Thyroid gland (tissue), 4 donors: Measurements from ENCODE around the gene FRA10AC1. TPM values are rescaled to one million over a fixed set of nuclear protein-coding genes. Genes with fewer than 3 reads are reported as not detected.

ENCODE experiments used
- DNase-seq, 2 donors: peaks; one replicate each; pipeline ENCODE4 v3.0.0-alpha.2; 2019
- H3K27ac ChIP-seq, 3 donors: fragments of 200-600 bp; sonication (generic); 1 replicate in 2 of 3; 2 replicates in 1 of 3; pipeline ENCODE4 v1.5.1; 2016 to 2019; ENCODE audit warnings: mild to moderate bottlenecking in 1 of 3, moderate library complexity in 1 of 3
- H3K27me3 ChIP-seq: fragments of 200-600 bp; sonication (generic); one replicate; pipeline ENCODE4 v1.5.1; 2019
- H3K36me3 ChIP-seq, 2 donors: fragments of 200-600 bp; sonication (generic); one replicate each; pipeline ENCODE4 v1.5.1; 2016 to 2019
- H3K4me1 ChIP-seq, 2 donors: fragments of 200-600 bp; sonication (generic); one replicate each; pipeline ENCODE4 v1.5.1; 2017 to 2019
- H3K4me3 ChIP-seq, 3 donors: fragments of 200-600 bp; sonication (generic); replicated peaks in 1 of 3; 1 replicate in 2 of 3; 2 replicates in 1 of 3; pipeline ENCODE4 v1.5.1; 2016; ENCODE audit warnings: mild to moderate bottlenecking in 1 of 3
- H3K9me3 ChIP-seq: fragments of 200-600 bp; sonication (generic); one replicate; pipeline ENCODE4 v1.5.1; 2017
- CTCF ChIP-seq, 6 experiments: fragments of 200-600 bp in 3 of 6; fragments of 450-650 bp in 3 of 6; sonication (generic) in 3 of 6; IDR thresholded peaks; one replicate each; pipeline ENCODE4 v1.5.1; 2016 to 2019; ENCODE audit warnings: antibody characterized with exemption in 6 of 6, mild to moderate bottlenecking in 2 of 6, inconsistent platforms in 1 of 6, moderate library complexity in 1 of 6
- POLR2A ChIP-seq, 2 donors: fragments of 450-650 bp; IDR thresholded peaks; one replicate each; pipeline ENCODE4 v1.6.1; 2017; ENCODE audit warnings: antibody characterized with exemption in 2 of 2, mild to moderate bottlenecking in 2 of 2, moderate library complexity in 1 of 2
- WGBS, 2 donors: methylation state at CpG; one replicate each; pipeline ENCODE4 v1.1.5; 2017; 5-methylcytosine and 5-hydroxymethylcytosine counted together
- intact Hi-C: fragments of 100-400 bp; cut with DNase I; formaldehyde crosslinking; loops from one replicate; pipeline ENCODE4 v1.15.1; 2023
- total RNA-seq, 4 donors: library from RNA; depleted of rRNA; stranded (reverse); fragments of >200 nt; gene quantifications; one replicate each; pipeline ENCODE4 v1.2.3, GENCODE V29; 2016

FRA10AC1 gene
- total RNA-seq, 4 donors from 2014 or later: 18.6 to 293 (median 27.8) TPM

DNA sequence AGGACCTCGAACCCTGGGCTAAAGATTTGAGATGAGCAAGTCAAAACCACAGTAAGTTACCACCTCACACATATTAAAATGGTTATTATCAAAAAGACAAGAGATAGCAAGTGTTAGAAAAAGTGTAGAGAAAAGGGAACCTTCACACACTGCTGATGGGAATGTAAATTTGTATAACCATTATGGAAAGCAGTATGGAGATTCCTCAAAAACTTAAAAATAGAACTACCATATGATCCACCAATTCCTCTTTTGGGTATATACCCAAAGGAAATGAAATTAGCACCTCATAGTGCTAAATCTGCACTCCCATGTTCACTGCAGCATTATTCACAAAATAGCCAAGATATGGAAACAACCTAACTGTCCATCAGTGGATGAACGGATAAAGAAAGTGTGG, 20.8 kb upstream of the FRA10AC1 start:
- no peak overlapping the region for H3K4me3 ChIP-seq
- intact Hi-C loops: no loop called here
- no peak overlapping the region for H3K27ac ChIP-seq
- no peaks in the 10 kb centered on the region for H3K36me3 ChIP-seq
- H3K9me3 ChIP-seq: no peaks in the 10 kb centered on the region
- TF ChIP-seq POLR2A (IDR thresholded peaks at IDR 0.05) (no peak), CTCF (IDR thresholded peaks at IDR 0.05) (no peak)
- no peaks in the 10 kb centered on the region for H3K27me3 ChIP-seq
- no peaks in the 10 kb centered on the region for H3K4me1 ChIP-seq
- DNase-seq: no peak
- 74 to 88% methylated on average over 2 of the region's 2 CpGs for WGBS, 2 donors

DNA sequence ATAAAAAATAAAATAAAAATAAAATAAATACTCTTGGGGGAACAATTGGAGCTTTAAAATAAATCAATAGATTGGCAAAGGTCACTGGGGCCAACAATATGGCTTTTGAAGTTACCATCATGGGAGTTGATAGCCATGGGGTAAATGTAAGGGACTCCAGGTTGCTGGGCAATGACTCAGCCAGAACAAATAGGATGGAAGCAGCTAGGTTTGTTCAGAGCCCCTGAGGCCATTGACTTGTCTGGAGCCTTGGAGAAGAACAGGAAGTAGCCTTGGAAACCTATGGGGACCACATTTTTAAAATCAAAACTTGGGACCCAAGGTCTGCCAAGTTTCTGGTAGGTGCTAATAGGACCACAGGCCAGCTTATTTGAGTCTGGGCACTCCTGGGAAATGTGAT, 20.2 kb upstream of the FRA10AC1 start:
- H3K9me3 ChIP-seq: no peaks in the 10 kb centered on the region
- TF ChIP-seq CTCF (IDR thresholded peaks at IDR 0.05) (no peak), POLR2A (IDR thresholded peaks at IDR 0.05) (no peak)
- no peaks in the 10 kb centered on the region for H3K4me1 ChIP-seq
- H3K27ac ChIP-seq: no peak overlapping the region
- intact Hi-C loops: no loop called here
- H3K27me3 ChIP-seq: no peaks in the 10 kb centered on the region
- no peak for DNase-seq
- H3K36me3 ChIP-seq: no peaks in the 10 kb centered on the region
- no peak overlapping the region for H3K4me3 ChIP-seq

GRCh38 chr10:93719901-93720300, 17.5 kb upstream of the FRA10AC1 start:
- Histone ChIP-seq H3K36me3 (no peaks in the 10 kb centered on the region), H3K27me3 (no peaks in the 10 kb centered on the region), H3K4me3 (no peak overlapping the region), H3K4me1 (no peaks in the 10 kb centered on the region), H3K27ac (no peak overlapping the region), H3K9me3 (no peaks in the 10 kb centered on the region)
- TF ChIP-seq POLR2A (IDR thresholded peaks at IDR 0.05) (no peak), CTCF (IDR thresholded peaks at IDR 0.05) (no peak)
- 71 to 77% methylated on average over 3 of the region's 3 CpGs for WGBS, 2 donors
- intact Hi-C loops: no loop called here
- DNase-seq: no peak

GRCh38 chr10:93718937-93719725, 16.7 kb upstream of the FRA10AC1 start:
- no peak for TF ChIP-seq POLR2A (IDR thresholded peaks at IDR 0.05)
- no peak for TF ChIP-seq CTCF (IDR thresholded peaks at IDR 0.05)
- DNase-seq: no peak
- H3K27me3 ChIP-seq: no peaks in the 10 kb centered on the region
- H3K36me3 ChIP-seq: no peaks in the 10 kb centered on the region
- intact Hi-C loops: no loop called here
- no peak overlapping the region for H3K27ac ChIP-seq
- no peaks in the 10 kb centered on the region for H3K9me3 ChIP-seq
- no peak overlapping the region for H3K4me3 ChIP-seq
- H3K4me1 ChIP-seq: no peaks in the 10 kb centered on the region
- WGBS, 2 donors: 41 to 48% methylated on average over 8 of the region's 8 CpGs

DNA sequence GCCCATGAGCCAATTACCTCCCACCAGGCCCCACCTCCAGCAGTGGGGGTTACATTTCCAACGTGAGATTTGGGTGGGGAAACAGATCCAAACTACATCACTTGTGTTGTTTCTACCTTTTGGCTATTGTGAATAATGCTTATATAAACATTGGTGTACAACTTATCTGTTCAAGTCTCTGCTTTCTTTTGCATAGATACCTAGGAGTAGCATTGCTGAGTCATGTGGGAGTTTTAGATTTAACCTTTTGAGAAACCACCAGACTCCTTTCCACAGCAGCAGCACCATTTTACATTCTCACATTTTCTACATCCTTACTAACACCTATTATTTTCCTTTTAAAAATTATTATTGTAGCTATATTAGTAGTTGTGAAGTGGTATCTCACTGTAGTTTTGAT, 14.4 kb upstream of the FRA10AC1 start:
- DNase-seq: no peak
- no peaks in the 10 kb centered on the region for H3K27me3 ChIP-seq
- H3K36me3 ChIP-seq: no peaks in the 10 kb centered on the region
- WGBS, 2 donors: 12 to 40% methylated on average over 1 of the region's 1 CpG
- no peak overlapping the region for H3K27ac ChIP-seq
- TF ChIP-seq POLR2A (IDR thresholded peaks at IDR 0.05) (no peak), CTCF (IDR thresholded peaks at IDR 0.05) (no peak)
- no peaks in the 10 kb centered on the region for H3K9me3 ChIP-seq
- intact Hi-C loops: no loop called here
- no peaks in the 10 kb centered on the region for H3K4me1 ChIP-seq
- no peak overlapping the region for H3K4me3 ChIP-seq
